Measurements from ENCODE around the gene ADRA2A.
A peak's percentile ranks its signal among the peaks of the same experiment; 100 is the strongest.

ADRA2A gene

DNA sequence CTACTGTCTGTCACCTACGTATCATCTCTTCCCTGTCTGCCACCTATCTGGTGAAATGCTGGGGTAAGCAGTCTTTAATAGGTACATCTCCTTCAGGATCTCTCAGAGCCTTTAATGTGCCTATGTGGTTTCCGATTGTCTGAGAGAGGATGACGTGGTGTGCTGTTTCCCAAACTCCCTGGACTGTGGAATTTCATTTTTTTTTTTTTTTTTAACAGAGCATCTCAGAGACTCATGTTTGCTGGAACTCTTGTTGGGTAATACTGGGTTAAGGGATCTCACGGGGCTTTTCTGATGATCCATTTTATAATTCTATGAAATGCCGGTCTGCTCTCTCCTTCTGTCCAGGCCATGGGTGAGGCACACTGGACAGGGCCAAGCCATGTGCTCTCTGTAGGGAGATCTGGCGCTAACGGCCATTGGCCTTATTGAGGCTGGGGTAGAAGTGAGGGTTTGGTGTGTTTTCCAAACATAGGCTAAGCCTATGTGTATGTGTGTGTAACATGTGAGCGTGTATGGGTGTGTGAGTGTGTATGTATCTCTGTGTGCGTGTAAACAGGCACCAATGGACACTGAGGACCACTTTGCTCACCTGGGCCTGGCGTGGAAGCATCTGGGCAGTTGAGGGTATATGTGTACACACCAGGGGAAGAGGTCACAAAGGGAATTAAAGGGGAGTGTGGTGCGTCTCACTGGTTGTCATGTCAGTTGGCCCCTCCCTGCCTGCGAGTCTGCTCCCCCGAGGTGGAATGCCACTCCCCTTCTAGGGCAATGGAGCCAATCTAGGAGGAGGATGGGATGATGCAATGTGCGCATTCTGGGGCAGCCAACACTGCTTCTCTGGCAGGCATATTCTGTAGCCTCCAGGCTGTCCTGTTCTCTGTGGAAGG, 7.8 kb downstream of the ADRA2A start:
- no peak for DNase-seq

DNA sequence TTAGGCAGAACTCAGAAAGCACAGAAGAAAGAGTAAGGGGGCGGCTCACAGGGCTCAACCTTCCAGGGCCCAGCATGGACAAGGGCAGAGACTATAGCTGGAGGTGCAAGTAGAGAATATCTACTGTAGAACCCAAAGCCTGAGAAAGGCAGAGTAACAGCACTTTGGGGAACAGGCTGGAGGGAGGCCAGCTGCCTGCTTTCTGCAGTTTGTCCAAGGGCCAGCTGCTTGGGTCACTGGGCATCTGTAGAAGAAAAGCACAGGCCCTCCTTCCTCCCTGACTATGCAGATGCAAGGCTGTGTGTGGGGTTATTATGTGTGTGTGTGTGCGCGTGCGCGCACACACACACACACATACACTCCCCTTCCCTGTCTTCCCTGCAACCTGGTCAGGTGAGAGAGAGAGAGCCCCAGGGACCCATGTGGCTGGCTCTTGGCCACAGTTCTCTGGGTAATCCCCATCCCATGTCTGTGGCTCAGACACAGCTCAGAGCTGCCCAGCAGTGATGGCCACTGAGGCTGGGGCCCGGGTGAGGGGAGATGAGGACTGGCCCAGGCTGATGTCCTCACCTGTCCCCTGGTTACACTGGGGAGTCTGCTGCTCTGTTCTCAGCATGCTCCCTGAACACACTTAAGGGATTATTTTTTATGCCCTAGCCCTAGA, 9.0 kb downstream of the ADRA2A start:
- no peak for DNase-seq

- no peak for DNase-seq
These were observed 9.7 kb downstream of the ADRA2A start for GRCh38 chr10:111086574-111086973.

GRCh38 chr10:111087331-111087756, 10.5 kb downstream of the ADRA2A start:
- DNase-seq = no peak

DNA sequence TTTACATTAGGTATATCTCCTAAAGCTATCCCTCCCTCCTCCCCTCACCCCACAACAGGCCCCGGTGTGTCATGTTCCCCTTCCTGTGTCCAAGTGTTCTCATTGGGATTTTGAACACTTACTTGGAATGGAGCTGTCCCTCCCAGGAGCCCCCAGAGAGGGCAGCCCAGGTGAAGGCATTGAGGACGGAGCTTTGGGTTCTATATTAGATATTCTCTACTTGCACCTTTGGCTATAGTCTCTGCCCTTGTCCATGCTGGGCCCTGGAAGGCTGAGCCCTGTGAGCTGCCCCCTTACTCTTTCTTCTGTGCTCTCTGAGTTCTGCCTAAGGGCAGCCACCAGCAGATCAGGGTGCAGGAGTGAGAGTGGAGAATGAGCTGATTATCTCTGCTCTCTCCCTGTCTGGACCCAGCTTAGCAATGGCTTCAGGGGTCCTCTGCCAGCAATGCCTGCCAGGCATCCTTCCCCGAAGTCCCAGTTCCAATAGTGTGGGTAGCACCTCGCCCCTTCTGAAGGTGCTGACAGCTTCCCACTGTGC, 11.2 kb downstream of the ADRA2A start:
- no peak for DNase-seq

DNA sequence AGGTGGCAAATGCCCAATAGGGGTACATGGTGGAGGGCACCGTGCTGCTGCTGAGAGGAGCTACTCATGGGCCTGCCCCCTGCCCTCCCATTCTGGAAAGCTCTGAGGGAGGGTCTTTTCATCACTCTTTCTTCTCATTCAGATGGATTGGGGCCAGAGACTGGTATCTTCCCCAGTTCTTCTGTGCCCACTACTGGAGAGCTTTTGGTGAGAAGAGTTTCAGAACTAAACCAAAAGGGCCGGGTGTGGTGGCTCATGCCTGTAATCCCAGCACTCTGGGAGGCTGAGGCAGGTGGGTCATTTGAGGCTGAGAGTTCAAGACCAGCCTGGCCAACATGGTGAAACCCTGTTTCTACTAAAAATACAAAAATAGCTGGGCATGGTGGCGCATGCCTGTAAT, 12.5 kb downstream of the ADRA2A start:
- DNase-seq = no peak

DNA sequence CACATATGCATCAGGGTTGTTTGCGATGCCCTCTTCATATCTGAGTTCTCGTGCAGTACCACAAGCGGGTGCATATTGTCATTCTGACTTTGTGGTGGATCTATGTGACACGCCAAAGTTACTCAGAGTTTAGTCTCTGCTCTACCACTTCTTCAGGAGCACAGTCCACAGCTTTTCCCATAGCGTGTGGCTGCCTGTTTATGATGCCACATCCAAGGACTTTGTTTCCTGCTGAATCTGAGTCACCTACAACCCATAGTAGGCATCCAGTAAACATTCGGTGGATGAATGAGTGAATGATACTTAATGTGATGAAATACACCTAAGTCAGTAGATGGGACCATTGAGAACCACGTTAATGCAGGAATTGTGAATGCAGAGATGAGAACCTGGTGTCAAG, 15.0 kb downstream of the ADRA2A start:
- DNase-seq = no peak

DNA sequence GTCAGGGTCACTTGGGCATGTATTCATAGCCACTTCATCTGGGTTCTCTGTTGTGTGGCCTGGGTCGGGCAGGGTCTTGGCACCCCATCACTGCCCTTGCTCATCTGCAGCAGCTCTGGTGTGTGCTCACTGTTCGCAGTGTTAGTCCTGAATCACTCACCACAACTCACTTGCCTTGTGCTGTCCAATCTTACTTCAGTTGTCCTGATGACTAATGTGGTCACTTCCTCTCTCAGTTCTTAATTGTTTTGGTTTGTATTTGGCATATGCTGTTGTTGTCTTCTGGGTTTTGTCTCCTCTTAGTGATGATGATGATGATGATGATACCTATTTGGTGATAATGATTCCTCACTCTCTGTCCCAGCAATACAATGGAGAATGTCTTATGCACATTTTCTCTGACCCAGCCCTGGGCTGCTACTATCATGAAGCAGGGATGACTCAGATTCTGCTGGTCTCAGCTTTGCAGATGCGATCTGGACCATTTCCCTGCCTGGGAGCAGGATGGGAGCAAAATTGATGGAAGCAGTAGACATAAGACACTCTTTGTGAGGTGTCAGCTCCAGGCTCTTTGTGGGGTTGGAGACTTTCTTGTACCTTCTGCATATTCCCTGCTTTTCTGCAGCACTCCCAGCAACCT, 17.0 kb downstream of the ADRA2A start:
- no peak for DNase-seq

DNA sequence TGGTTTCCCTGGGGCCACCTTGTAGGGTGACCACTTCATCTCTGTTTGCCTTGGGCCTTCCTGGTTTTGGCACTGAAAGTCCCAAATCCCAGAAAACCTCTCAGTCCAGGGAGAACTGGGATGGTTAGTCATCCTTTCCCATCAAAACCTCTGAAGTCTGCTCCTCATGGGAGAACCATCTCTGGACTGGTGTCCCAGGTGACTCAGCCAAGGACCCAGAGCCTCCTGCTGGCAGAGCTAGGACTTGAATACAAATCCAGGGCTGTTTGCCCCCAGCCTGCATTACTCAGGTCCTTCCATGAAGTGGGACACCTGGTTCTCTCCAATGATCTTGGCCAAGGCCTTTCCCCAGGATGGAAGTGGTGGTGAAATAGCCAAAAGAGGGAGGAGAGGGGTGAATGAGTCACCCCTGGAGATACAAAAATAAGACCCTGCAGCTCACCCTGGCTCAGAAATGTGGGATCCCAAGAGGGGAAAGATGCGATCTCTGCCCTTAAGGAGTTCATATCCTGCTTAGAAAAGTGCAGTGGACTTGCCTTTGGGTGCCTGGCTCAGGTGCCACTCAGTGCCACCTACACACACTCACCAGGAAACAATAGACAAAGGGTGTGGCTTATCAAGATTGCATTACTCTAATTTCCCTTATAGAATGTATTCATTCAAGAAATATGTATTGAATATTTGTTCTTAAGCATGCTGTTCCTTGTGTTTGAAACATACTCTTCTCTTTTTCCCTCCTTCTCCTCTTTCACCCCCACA, 22.0 kb downstream of the ADRA2A start:
- DNase-seq = no peak

- DNase-seq = no peak
These were observed 23.4 kb downstream of the ADRA2A start for GRCh38 chr10:111100198-111100597.

DNA sequence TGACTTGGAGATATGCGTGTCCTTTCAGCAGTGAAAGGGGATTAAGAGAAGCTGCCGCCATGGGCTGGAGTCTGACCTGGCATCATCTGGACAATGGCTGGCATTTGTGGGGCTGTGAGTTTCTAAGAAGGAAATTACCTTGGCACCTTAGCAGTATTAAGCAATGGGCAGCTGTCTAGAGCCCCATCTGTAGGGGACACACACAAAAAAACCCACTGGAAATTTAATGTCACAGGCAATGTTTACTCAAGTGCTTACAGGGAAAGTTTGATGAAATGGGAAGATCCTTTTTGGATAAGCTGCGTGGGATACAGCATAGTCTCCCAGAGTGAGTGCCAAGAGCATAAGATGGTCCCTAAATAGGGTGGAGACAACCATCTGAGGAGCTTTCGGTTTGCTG, 25.0 kb downstream of the ADRA2A start:
- DNase-seq = no peak

GRCh38 chr10:111102359-111102837, 25.6 kb downstream of the ADRA2A start:
- DNase-seq = peak; percentile 59 to 61

- no peak for DNase-seq
These were observed 26.5 kb downstream of the ADRA2A start for GRCh38 chr10:111103196-111103840.

- no peak for DNase-seq
These were observed 28.0 kb downstream of the ADRA2A start for GRCh38 chr10:111104811-111105210.

GRCh38 chr10:111106081-111106480, 29.3 kb downstream of the ADRA2A start:
- DNase-seq = no peak

DNA sequence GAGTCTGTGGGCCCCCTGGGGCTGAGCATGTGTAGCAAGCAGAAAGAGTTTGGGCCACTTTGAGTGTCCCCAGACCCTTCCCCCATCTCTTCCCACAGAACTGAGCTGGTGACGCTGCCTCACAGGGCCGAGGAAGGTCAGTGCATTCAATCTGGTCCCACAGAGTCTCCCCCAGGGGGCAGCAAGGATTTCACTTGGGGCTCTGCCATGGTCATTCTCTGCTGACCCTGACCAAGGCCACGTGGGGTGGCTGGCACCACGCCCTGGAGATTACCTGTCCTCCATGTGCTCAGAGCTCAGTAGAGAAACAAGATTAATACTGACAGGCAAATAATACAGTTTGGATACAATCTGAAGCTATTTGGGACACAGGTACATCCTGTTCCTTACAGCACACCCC, 30.2 kb downstream of the ADRA2A start:
- DNase-seq = no peak

DNA sequence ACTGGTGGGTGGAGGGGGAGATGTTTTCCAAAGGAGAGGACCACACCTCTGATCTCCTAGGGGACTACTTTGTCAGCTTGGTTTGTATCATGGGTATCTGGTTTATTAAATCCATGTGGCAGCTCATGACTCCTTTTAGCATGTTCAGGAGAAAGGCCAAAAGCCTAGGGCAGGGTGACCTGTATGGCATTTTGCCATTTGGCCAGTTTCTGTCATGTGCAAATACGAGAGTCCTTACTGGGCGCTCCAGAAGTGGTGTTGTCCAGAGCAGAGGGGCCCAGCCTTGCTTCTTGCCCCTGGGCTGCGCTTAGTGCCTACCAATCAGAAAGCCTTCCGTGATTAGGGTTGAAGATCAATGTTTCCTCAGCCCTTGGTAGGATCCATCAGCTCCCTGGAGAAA, 31.0 kb downstream of the ADRA2A start:
- DNase-seq = no peak

DNA sequence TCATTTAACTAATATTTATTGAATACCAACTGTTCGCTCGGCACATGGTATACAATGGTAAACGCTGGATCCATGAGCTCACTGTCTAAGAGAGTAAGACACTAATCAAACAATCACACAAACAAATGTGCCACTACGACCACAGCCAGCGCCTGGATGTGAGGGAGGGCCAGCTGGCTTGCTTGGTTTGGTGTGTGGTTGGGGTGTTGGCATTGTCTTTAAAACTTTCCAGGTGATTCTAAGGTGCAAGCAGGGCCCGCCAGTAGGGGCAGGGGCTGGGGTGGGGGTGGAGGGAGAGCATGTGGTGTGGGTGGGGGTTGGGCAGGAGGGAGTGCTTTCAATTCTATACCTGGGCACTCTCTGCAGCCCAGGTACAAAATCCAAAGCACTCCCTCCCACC, 31.6 kb downstream of the ADRA2A start:
- DNase-seq = no peak

GRCh38 chr10:111109501-111110242, 32.8 kb downstream of the ADRA2A start:
- DNase-seq = no peak

GRCh38 chr10:111110771-111111170, 33.9 kb downstream of the ADRA2A start:
- DNase-seq = no peak

- DNase-seq = no peak
These were observed 35.5 kb downstream of the ADRA2A start for GRCh38 chr10:111112333-111112732.

Measured in cerebellar nuclear complex (tissue), 1 donor.